Liver (tissue), 9 donors: ENCODE results near the gene WASL. TPM values are rescaled to one million over a fixed set of nuclear protein-coding genes. Genes with fewer than 3 reads are reported as not detected.

ENCODE experiments used
- DNase-seq: peaks from one replicate; pipeline ENCODE4 v3.0.0-alpha.2; 2017; ENCODE audit warnings: low spot score
- H3K27ac ChIP-seq, 2 donors: one replicate each; pipeline ENCODE4 v1.7.0; 2013; ENCODE audit warnings: inconsistent platforms in 2 of 2, low read length in 2 of 2, control low read depth in 1 of 2, low read depth in 1 of 2, mild to moderate bottlenecking in 1 of 2
- H3K27me3 ChIP-seq, 4 donors: one replicate each; pipeline versions ENCODE4 v1.6.1 to v1.7.0; 2013; ENCODE audit warnings: low read length in 3 of 4, inconsistent platforms in 1 of 4, mild to moderate bottlenecking in 1 of 4, moderate library complexity in 1 of 4; ENCODE audit not compliant: control insufficient read depth in 4 of 4, insufficient read depth in 4 of 4
- H3K36me3 ChIP-seq, 4 donors: one replicate each; pipeline versions ENCODE4 v1.6.1 to v1.7.0; 2013; ENCODE audit warnings: low read length in 3 of 4, mild to moderate bottlenecking in 3 of 4, low read depth in 1 of 4, moderate library complexity in 1 of 4; ENCODE audit not compliant: control insufficient read depth in 4 of 4, insufficient read depth in 3 of 4
- H3K4me1 ChIP-seq, 4 donors: one replicate each; pipeline versions ENCODE4 v1.6.1 to v1.7.0; 2013; ENCODE audit warnings: low read length in 3 of 4, mild to moderate bottlenecking in 3 of 4, moderate library complexity in 1 of 4; ENCODE audit not compliant: control insufficient read depth in 4 of 4, insufficient read depth in 4 of 4
- H3K4me3 ChIP-seq, 3 donors: one replicate each; pipeline versions ENCODE4 v1.6.1 to v1.7.0; 2013; ENCODE audit warnings: low read length in 3 of 3, control low read depth in 1 of 3, low read depth in 1 of 3, mild to moderate bottlenecking in 1 of 3
- H3K9ac ChIP-seq, 2 donors: one replicate each; pipeline ENCODE4 v1.7.0; 2013; ENCODE audit warnings: low read length in 2 of 2, mild to moderate bottlenecking in 2 of 2, moderate library complexity in 2 of 2, control low read depth in 1 of 2, low read depth in 1 of 2
- H3K9me3 ChIP-seq, 4 donors: one replicate each; pipeline versions ENCODE4 v1.6.1 to v1.7.0; 2013; ENCODE audit warnings: low read length in 3 of 4; ENCODE audit not compliant: control insufficient read depth in 4 of 4
- ATF3 ChIP-seq: IDR thresholded peaks from 2 replicates; pipeline ENCODE4 v1.6.1; 2016; ENCODE audit warnings: antibody characterized with exemption
- CTCF ChIP-seq: fragments of 150-350 bp; IDR thresholded peaks from 2 replicates; pipeline ENCODE4 v1.5.1; 2017; ENCODE audit warnings: improper control_type of control experiment, low read depth, low read length; ENCODE audit not compliant: missing input control
- EGR1 ChIP-seq, 2 donors: IDR thresholded peaks; 2 replicates each; pipeline ENCODE4 v1.6.1; 2016 to 2018; ENCODE audit warnings: antibody characterized with exemption in 2 of 2, low read depth in 2 of 2
- FOXA1 ChIP-seq: IDR thresholded peaks from 2 replicates; pipeline ENCODE4 v1.6.1; 2016; ENCODE audit warnings: antibody characterized with exemption
- FOXA2 ChIP-seq: IDR thresholded peaks from 2 replicates; pipeline ENCODE4 v1.6.1; 2016; ENCODE audit warnings: antibody characterized with exemption
- GABPA ChIP-seq, 2 donors: IDR thresholded peaks in 1 of 2; conservative IDR thresholded peaks in 1 of 2; 2 replicates each; pipeline ENCODE4 v1.6.1; 2016; ENCODE audit warnings: antibody characterized with exemption in 2 of 2, mild to moderate bottlenecking in 1 of 2, moderate library complexity in 1 of 2
- HNF4A ChIP-seq, 2 donors: conservative IDR thresholded peaks; 2 replicates each; pipeline ENCODE4 v1.6.1; 2016; ENCODE audit warnings: antibody characterized with exemption in 2 of 2, mild to moderate bottlenecking in 2 of 2
- HNF4G ChIP-seq: IDR thresholded peaks from 2 replicates; pipeline ENCODE4 v1.6.1; 2016; ENCODE audit warnings: antibody characterized with exemption
- JUND ChIP-seq, 2 donors: IDR thresholded peaks; 2 replicates each; pipeline ENCODE4 v1.6.1; 2016; ENCODE audit warnings: antibody characterized with exemption in 2 of 2
- NR2F2 ChIP-seq: IDR thresholded peaks from 2 replicates; pipeline ENCODE4 v1.6.1; 2016; ENCODE audit warnings: antibody characterized with exemption
- RAD21 ChIP-seq, 2 donors: IDR thresholded peaks; 2 replicates each; pipeline ENCODE4 v1.6.1; 2016; ENCODE audit warnings: antibody characterized with exemption in 2 of 2, mild to moderate bottlenecking in 2 of 2
- REST ChIP-seq: IDR thresholded peaks from 2 replicates; pipeline ENCODE4 v1.6.1; 2016; ENCODE audit warnings: antibody characterized with exemption, mild to moderate bottlenecking
- RXRA ChIP-seq, 2 donors: IDR thresholded peaks; 2 replicates each; pipeline ENCODE4 v1.6.1; 2017 to 2018; ENCODE audit warnings: antibody characterized with exemption in 2 of 2, mild to moderate bottlenecking in 1 of 2
- SP1 ChIP-seq: IDR thresholded peaks from 2 replicates; pipeline ENCODE4 v1.6.1; 2018; ENCODE audit warnings: antibody characterized with exemption, mild to moderate bottlenecking
- TAF1 ChIP-seq: conservative IDR thresholded peaks from 2 replicates; pipeline ENCODE4 v1.6.1; 2016; ENCODE audit warnings: antibody characterized with exemption, mild to moderate bottlenecking
- YY1 ChIP-seq: IDR thresholded peaks from 2 replicates; pipeline ENCODE4 v1.6.1; 2016; ENCODE audit warnings: antibody characterized with exemption, mild to moderate bottlenecking
- ZBTB33 ChIP-seq: IDR thresholded peaks from 2 replicates; pipeline ENCODE4 v1.6.1; 2016; ENCODE audit warnings: antibody characterized with exemption
- WGBS: extraction: QIAGEN DNeasy Blood & Tissue Kit; methylation state at CpG from one replicate; pipeline ENCODE4 v1.1.7; 2013; 5-methylcytosine and 5-hydroxymethylcytosine counted together
- polyA plus RNA-seq, 2 donors: library from polyadenylated mRNA; stranded (reverse) in 1 of 2; unstranded in 1 of 2; fragments of 200-250 nt in 1 of 2; fragments of >200 nt in 1 of 2; fragmentation: Nextera tagmentation in 1 of 2; extraction: Ambion mirVana in 1 of 2; gene quantifications; one replicate each; pipeline versions ENCODE4 v1.2.1 to v1.2.3, GENCODE V29; 2013 to 2015
- total RNA-seq, 2 donors: library from RNA; depleted of rRNA; stranded (reverse); fragments of >200 nt; gene quantifications; one replicate each; pipeline ENCODE4 v1.2.3, GENCODE V29; 2014
- donor health status: healthy.
- donor health status: healthy.
- donor health status: healthy.
- donor health status: healthy.
- donor health status: healthy.

WASL gene
- total and polyA plus RNA-seq, 4 donors, result 12.9 to 20.7 (median 18.1) TPM

GRCh38 chr7:123734498-123734897, 14.3 kb downstream of the WASL start:
- Histone ChIP-seq H3K9me3 (no peaks in the 10 kb centered on the region), H3K4me3 (no peak overlapping the region), H3K27me3 (no peaks in the 10 kb centered on the region), H3K4me1 (peaks cover 1 to 26% (median 11%) of the 10 kb centered on the region in 4 donors), H3K36me3 (no peaks in the 10 kb centered on the region), H3K9ac (no peak overlapping the region), H3K27ac (no peak overlapping the region)
- no peak for DNase-seq
- 79% methylated on average over 3 of the region's 3 CpGs for WGBS
- TF ChIP-seq RAD21 (IDR thresholded peaks at IDR 0.05), result no peak
- TF ChIP-seq EGR1 (IDR thresholded peaks at IDR 0.05; ENCODE audit: low read depth in 2 of 2), result no peak
- no peak for TF ChIP-seq FOXA2
- TF ChIP-seq SP1, result no peak
- no peak for TF ChIP-seq YY1
- no peak for TF ChIP-seq RXRA (IDR thresholded peaks at IDR 0.05)
- TF ChIP-seq FOXA1, result no peak
- no peak for TF ChIP-seq ZBTB33
- no peak for TF ChIP-seq TAF1

GRCh38 chr7:123732413-123733091, 16.3 kb downstream of the WASL start:
- Histone ChIP-seq H3K27ac (no peak overlapping the region), H3K4me3 (no peak overlapping the region), H3K27me3 (no peaks in the 10 kb centered on the region), H3K9ac (no peak overlapping the region), H3K9me3 (no peaks in the 10 kb centered on the region), H3K4me1 (peaks cover 1 to 17% (median 4%) of the 10 kb centered on the region in 4 donors), H3K36me3 (no peaks in the 10 kb centered on the region)
- 70% methylated on average over 3 of the region's 3 CpGs for WGBS
- no peak for DNase-seq
- no peak for TF ChIP-seq JUND (IDR thresholded peaks at IDR 0.05)
- no peak for TF ChIP-seq YY1

- Histone ChIP-seq H3K4me1 (peaks cover 6 to 43% (median 30%) of the 10 kb centered on the region in 4 donors), H3K9ac (no peak overlapping the region), H3K36me3 (no peaks in the 10 kb centered on the region), H3K27ac (no peak overlapping the region), H3K9me3 (no peaks in the 10 kb centered on the region), H3K4me3 (no peak overlapping the region), H3K27me3 (no peaks in the 10 kb centered on the region)
- TF ChIP-seq SP1, result no peak
- TF ChIP-seq HNF4A (conservative IDR thresholded peaks at IDR 0.05), result no peak
- no peak for TF ChIP-seq HNF4G
- TF ChIP-seq TAF1, result no peak
- no peak for TF ChIP-seq RXRA (IDR thresholded peaks at IDR 0.05)
- no peak for TF ChIP-seq JUND (IDR thresholded peaks at IDR 0.05)
- no peak for TF ChIP-seq CTCF
- no peak for TF ChIP-seq REST
- no peak for TF ChIP-seq ATF3
- no peak for TF ChIP-seq EGR1 (IDR thresholded peaks at IDR 0.05; ENCODE audit: low read depth in 2 of 2)
- TF ChIP-seq GABPA (IDR thresholded peaks at IDR 0.05 in 1 of 2, conservative IDR thresholded peaks at IDR 0.05 in 1 of 2), result no peak
- no peak for TF ChIP-seq RAD21 (IDR thresholded peaks at IDR 0.05)
- TF ChIP-seq NR2F2, result no peak
- TF ChIP-seq FOXA1, result no peak
- 71% methylated on average over 1 of the region's 1 CpG for WGBS
- no peak for DNase-seq
Measured at GRCh38 chr7:123729218-123729578, 19.6 kb downstream of the WASL start.
